ENCODE data around the gene TMEM164. TPM values are rescaled to one million over a fixed set of nuclear protein-coding genes. Genes with fewer than 3 reads are reported as not detected.

Gene TMEM164
- total and polyA plus RNA-seq, 10 of the 15 experiments (the other 5 are each of a cell fraction or from before 2014, with no cell fraction given): 0.61 to 18.3 (median 7.0) TPM

- TF ChIP-seq NKRF (conservative IDR thresholded peaks at IDR 0.05) (no peak), KDM1A (IDR thresholded peaks at IDR 0.05; ENCODE audit: borderline replicate concordance) (no peak), CREM (IDR thresholded peaks at IDR 0.05; ENCODE audit: low read depth) (no peak), TCF3 (IDR thresholded peaks at IDR 0.05; ENCODE audit: borderline replicate concordance, insufficient read depth, low read depth, low read length) (no peak), IKZF1 (conservative IDR thresholded peaks at IDR 0.05) (no peak), SMC3 (IDR thresholded peaks at IDR 0.05; ENCODE audit: borderline replicate concordance, low read length) (no peak), YBX1 (IDR thresholded peaks at IDR 0.05) (no peak), ZBTB11 (CRISPR knock-in tag; IDR thresholded peaks at IDR 0.05) (no peak), SIX5 (IDR thresholded peaks at IDR 0.05; ENCODE audit: low read depth, low read length, severe bottlenecking) (no peak), NFYA (IDR thresholded peaks at IDR 0.05; ENCODE audit: borderline replicate concordance, low read depth, low read length) (no peak), SREBF1 (IDR thresholded peaks at IDR 0.05; ENCODE audit: low read length) (no peak), ZNF592 (IDR thresholded peaks at IDR 0.05) (no peak), BCL11A (IDR thresholded peaks at IDR 0.05; ENCODE audit: low read depth, low read length) (no peak), NR2C1 (IDR thresholded peaks at IDR 0.05) (no peak), HDGF (IDR thresholded peaks at IDR 0.05) (no peak), RCOR1 (conservative IDR thresholded peaks at IDR 0.05; ENCODE audit: low read depth, low read length) (no peak), LARP7 (IDR thresholded peaks at IDR 0.05) (no peak)
- in situ Hi-C loops (cut with MboI): no loop called here
- Histone ChIP-seq H3K9ac (ENCODE audit: control insufficient read depth, insufficient read depth, low read length) (no peak overlapping the region), H3K79me2 (ENCODE audit: control insufficient read depth, insufficient read depth, low read length) (no peaks in the 10 kb centered on the region), H3K27me3 (replicated peaks in 1 of 2; ENCODE audit: control insufficient read depth in 2 of 2, insufficient read depth in 2 of 2, low read length in 1 of 2) (no peaks in the 10 kb centered on the region), H2AFZ (ENCODE audit: control insufficient read depth, low read depth, low read length) (no peak overlapping the region), H3K4me1 (ENCODE audit: control insufficient read depth, insufficient read depth, low read length) (no peaks in the 10 kb centered on the region), H3K36me3 (ENCODE audit: control insufficient read depth in 2 of 2, insufficient read depth in 2 of 2, low read length in 1 of 2) (no peaks in the 10 kb centered on the region), H3K27ac (ENCODE audit: control insufficient read depth, insufficient read depth) (no peak overlapping the region), H4K20me1 (ENCODE audit: control insufficient read depth, insufficient read depth) (no peaks in the 10 kb centered on the region; the same call in 1 of the 2 replicates), H3K4me3 (no peak overlapping the region), H3K9me3 (replicated peaks; ENCODE audit: control insufficient read depth, insufficient read depth, low read length) (no peaks in the 10 kb centered on the region), H3K4me2 (ENCODE audit: control insufficient read depth, insufficient read depth) (no peak overlapping the region)
- intact Hi-C loops (cut with micrococcal nuclease; ENCODE audit: unreplicated experiment): no loop called here
- CTCF ChIA-PET: interaction anchor here (1.1 kb wide), 1 partner anchor 23 kb away, joined by 3 read pairs; no protein-coding TSS in a partner anchor
- BruUV-seq (replicated peaks): no TSS peak
- ATAC-seq: no peak
- POLR2A ChIA-PET: no interaction called here
- SMC1A ChIA-PET (ENCODE audit: uncharacterized antibody, unreplicated experiment): interaction anchor here (2.0 kb wide), 1 partner anchor 23 kb away, joined by 4 read pairs; no protein-coding TSS in a partner anchor
- no peak for DNase-seq (ENCODE audit: low read depth, low spot score)
- RAD21 ChIA-PET (ENCODE audit: unreplicated experiment): no interaction called here
- WGBS (ENCODE audit: insufficient coverage, insufficient replicate concordance, low lambda C conversion rate, missing lambda C conversion rate): 65% methylated on average over 3 of the region's 3 CpGs
- FAIRE-seq: no peak
Measured at GRCh38 chrX:110123331-110123782, 120.4 kb downstream of the TMEM164 start.

Measured in GM12878 (cell line).